Activated CD8-positive, alpha-beta memory T cell treated with anti-CD3 and anti-CD28 coated beads, Interleukin-2, amount 50 U/mL, for 1 hour (primary cell): ENCODE measurements around the gene PCDHGA5.
A peak's percentile ranks its signal among the peaks of the same experiment; 100 is the strongest.
"Not testable (repeated sequence)": the region's sequence is repeated elsewhere in the genome, so short reads cannot be mapped to it uniquely, and the experiment has no call there.

Experiments
- DNase-seq: peaks from one replicate; pipeline ENCODE4 v3.0.0-alpha.2; 2020; ENCODE audit errors: extremely low read depth

PCDHGA5 gene

DNA sequence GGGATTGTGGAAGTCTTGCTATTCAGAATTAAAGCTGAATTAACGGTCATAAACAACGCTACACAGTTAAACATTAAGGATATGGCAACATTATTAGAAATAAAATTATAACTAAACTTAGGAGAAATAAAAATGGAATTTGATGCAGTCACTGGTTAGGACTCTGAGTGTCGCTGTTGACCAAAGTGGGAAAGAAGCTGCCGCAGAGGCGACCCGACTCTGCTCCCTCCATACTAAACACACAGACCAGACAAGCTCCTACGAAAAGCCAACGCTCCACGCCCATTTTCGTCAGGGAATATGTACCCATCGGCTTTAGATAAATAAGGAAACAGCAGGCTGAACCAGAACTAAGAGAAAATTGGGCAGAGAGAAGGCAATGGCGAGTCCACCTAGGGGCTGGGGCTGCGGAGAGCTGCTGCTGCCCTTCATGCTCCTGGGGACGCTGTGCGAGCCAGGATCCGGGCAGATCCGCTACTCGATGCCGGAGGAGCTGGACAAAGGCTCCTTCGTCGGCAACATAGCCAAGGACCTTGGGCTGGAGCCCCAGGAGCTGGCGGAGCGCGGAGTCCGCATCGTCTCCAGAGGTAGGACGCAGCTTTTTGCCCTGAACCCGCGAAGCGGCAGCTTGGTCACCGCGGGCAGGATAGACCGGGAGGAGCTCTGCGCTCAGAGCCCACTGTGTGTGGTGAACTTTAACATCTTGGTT is at the start of gene PCDHGA5:
Gene PCDHGA5, plus strand, starts transcription at position 211 of the 709 bp plus-strand sequence. Its CDS starts 169 bp downstream, at position 380.
- DNase-seq = no peak

DNA sequence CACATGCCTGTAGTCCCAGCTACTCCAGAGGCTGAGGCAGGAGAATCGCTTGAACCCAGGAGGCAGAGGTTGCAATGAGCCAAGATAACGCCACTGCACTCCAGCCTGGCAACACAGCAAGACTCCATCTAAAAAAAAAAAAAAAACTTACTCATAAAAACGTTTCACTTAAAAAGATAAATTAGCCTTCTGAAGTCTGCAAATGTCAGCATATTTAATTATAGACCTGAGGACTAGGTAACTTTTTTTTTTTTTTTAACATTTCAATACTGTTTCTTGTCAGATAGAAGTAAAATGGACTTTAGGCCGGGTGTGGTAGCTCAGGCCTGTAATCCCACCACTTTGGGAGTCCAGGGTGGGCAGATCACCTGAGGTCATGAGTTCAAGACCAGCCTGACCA is 47.0 kb upstream of the PCDHGA5 start:
- not testable (repeated sequence) for DNase-seq

DNA sequence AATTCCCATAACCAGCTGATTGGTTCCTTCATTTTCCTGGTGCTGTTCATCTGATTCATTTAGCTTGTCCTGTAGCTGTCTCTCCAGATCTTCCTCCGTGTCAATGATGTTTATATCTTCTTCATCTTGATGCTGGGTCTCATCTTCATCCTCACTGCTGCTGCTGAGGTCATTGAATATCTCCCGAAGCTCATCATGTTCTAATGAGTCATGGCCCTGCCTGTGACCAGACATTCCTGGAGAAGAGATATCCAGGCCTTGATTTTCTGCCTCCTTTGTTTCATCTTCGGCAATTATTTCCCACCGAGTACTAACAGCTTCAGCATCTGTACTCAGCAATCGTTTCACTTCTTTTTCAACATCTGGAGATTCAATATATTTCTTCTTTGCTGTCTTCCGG is 44.8 kb upstream of the PCDHGA5 start:
- no peak for DNase-seq

DNA sequence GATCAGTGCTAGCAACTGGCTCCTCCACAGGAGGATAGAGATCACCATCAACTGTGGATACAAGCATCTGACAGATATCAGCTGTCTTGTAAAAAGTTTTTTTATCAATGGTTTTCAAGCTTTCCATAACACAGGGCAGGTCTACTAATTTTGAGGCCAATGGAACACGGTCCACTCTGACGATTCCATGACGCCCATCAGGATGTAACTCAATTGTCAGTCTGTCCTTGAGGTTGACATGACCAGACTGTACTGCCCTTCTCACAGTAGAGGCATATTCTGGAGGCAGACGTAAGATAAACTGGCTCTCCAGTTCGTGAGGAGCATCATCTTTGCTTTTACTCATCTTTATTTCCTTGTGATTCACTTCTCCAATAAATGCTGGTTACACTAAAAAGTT is 44.3 kb upstream of the PCDHGA5 start:
- DNase-seq = no peak

DNA sequence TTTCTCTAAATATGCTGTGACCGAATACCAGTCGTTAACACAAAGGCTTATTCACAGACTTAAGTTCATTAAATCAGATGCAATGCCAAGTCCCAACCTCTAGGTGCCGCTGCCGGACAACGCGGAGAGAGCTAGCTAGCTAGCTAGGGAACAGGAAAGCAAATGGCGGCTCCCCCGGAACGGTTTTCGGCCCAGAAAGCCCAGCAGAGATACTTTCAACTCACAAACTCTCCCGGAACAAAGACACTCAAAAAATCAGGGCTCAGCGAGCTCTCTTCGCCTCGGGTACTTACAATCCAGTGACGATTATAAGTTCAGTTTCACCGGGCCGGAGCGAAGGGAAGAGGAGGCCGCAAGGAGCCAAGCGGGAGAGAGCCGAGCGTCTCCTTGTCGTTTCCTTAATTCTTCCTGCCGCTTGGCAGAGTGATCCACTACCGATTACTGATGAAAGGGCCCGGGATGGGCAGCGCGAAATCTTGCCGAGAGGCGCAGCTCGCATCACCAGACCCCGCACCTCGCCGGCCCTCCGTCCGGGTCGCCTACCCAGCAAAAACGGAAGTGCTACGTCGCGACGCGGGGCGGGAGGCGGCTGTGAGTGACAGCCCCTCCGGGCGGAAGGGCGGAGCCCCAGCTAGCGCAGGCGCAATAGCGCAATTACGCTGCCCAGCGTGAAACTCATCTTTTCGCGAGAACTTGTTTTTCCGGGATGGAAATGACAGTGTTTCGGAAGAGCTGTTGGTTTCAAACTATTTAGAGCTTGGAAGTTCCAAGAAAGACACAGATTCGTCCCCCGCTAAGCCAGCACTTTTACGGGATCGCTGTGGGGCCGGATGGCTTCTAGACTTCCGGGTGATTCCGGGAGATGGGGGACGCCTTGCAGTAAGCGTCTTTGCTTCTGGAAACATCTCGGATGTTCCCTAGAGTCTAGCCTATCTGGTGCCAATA is 43.5 kb upstream of the PCDHGA5 start, which contains the start of gene TAF7:
Gene TAF7, minus strand, starts transcription at position 560 of the 945 bp plus-strand sequence. CDS start 740 bp downstream, outside the sequence.
- peak; percentile 68 for DNase-seq

DNA sequence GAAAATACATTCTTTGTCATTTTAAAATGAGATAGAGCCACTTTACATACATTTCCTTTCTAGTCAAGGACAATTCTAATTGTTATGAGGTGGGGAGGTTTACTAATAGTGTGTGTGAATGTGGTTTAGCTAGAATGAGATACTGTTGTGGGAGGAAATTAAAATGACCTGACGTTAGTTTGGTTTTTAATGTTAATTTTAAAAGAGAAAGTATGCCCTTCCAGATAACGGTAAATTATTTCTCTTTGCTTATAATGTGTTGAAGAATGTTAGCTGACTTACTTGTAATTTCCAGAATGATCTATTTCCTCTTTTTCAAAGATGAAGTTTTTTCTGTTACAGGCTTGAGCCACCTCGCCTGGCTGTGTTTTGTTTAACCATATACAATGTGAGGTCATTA is 41.7 kb upstream of the PCDHGA5 start:
- DNase-seq = no peak

DNA sequence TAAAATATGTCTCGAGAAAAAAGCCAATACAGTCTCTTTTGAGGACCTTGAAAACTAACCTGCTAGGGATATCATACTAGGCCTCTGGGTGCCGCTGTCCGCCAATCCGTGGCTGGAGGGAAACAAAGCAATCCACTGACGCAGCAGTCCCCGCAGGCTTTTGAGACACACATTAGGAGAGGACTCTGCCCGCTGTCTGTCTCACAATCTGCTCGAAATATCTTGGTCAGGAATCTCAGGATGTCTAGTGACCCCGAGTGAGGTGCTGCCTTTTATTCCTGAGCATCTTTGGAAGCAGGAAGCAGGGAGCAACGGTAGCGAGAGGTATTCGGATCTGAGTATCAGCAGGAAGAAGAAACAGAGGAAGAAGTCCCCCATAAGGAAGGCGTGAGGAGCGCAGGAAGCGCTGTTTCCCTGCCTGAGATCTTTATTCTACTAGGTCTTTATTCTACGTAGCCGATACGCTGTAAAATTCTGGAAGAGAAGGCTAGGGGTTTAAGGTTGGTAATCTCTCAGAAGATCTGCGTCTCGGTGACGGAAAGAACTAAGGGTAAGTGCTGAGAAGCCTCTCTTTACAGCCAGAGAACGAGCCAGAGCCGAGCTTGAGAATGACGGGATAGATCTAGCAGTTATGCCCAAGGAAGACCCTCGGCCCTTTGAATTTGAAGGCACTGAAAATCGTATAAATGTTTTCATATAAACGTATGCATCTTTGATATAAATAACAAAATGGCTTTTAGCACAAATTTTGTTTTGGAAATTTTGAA is 37.7 kb upstream of the PCDHGA5 start:
- no peak for DNase-seq

DNA sequence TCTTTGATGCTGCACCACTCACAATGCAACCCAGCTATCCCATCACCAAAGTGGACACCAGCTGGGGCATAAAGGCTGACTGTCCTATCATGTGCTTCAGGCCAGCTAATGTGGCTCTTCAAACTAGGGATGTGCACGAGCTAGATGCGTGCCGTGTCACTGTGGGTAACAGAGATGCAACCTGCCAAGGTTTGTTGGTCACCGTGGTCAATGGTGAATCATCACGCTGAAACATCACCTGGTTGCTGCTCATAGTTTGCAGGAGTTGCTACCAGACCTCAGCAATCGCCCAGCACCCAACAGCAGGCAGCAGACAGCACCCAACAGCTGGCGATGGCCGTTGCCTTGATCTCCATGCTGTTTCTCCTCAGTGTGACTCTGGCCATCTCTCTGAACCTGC is 35.7 kb upstream of the PCDHGA5 start:
- DNase-seq = no peak

DNA sequence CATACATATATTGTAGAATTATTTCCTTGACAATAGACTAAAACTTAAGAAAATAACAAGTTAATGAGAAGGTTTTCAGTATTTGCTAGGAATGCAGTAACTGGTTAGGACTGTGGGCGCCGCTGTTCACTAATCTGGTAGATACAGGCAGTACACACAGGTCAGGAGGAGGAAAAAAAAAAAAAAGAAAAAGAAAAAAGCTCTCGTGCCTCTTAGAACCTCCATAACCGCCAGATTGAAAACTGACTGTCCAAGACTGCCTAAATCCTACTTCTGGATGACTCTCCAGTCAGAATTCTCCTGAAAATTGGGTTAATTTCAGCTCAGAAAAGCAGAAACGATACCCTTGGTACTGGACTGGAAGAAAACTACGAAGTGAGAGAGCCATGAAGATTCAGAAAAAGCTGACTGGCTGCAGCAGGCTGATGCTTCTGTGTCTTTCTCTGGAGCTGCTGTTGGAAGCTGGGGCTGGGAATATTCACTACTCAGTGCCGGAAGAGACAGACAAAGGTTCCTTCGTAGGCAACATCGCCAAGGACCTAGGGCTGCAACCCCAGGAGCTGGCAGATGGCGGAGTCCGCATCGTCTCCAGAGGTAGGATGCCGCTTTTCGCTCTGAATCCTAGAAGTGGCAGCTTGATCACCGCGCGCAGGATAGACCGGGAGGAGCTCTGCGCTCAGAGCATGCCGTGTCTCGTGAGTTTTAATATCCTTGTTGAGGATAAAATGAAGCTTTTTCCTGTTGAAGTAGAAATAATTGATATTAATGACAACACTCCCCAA is 33.5 kb upstream of the PCDHGA5 start, which contains the start of gene PCDHGA1:
Gene PCDHGA1, plus strand, starts transcription at position 216 of the 782 bp plus-strand sequence.
- DNase-seq = no peak

DNA sequence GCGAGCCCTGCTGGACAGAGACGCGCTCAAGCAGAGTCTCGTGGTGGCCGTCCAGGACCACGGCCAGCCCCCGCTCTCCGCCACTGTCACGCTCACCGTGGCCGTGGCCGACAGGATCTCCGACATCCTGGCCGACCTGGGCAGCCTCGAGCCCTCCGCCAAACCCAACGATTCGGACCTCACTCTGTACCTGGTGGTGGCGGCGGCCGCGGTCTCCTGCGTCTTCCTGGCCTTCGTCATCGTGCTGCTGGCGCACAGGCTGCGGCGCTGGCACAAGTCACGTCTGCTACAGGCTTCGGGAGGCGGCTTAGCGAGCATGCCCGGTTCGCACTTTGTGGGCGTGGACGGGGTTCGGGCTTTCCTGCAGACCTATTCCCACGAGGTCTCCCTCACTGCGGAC is 31.4 kb upstream of the PCDHGA5 start:
- not testable (repeated sequence) for DNase-seq

DNA sequence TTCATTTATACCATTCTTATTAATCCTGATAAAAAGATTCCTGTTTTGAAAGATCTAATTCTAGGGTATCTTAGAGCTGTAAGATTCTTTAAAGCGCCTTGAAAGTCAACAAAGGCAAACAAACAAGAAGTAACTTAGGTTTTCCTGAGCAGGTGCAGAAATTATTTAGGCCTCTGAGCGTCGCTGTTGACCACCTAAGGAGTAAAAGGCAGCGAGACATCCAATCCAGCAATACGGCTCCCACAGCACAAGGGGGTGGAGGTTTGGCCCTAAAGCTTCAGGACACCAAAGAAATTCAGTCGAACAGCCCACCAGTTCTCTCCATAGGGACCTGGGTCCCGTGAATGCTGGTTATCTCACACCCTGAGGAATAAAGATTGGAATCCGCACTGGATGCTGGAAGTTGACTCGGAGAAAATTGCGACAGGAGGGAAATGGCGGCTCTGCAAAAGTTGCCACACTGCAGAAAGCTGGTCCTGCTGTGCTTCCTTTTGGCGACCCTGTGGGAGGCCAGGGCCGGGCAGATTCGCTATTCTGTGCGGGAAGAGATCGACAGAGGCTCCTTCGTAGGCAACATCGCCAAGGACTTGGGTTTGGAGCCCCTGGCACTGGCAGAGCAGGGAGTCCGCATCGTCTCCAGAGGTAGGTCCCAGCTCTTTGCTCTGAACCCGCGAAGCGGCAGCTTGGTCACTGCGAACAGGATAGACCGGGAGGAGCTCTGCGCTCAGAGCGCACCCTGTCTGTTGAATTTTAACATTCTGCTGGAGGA is 25.2 kb upstream of the PCDHGA5 start, which contains the start of gene PCDHGA2:
Gene PCDHGA2, plus strand, starts transcription at position 223 of the 769 bp plus-strand sequence.
- DNase-seq = no peak

DNA sequence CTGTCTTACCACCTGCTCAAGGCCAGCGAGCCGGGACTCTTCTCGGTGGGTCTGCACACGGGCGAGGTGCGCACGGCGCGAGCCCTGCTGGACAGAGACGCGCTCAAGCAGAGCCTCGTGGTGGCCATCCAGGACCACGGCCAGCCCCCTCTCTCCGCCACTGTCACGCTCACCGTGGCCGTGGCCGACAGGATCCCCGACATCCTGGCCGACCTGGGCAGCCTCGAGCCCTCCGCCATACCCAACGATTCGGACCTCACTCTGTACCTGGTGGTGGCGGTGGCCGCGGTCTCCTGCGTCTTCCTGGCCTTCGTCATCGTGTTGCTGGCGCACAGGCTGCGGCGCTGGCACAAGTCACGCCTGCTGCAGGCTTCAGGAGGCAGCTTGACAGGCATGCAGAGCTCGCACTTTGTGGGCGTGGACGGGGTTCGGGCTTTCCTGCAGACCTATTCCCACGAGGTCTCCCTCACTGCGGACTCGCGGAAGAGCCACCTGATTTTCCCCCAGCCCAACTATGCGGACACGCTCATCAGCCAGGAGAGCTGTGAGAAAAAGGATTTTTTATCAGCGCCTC is 23.1 kb upstream of the PCDHGA5 start:
- not testable (repeated sequence) for DNase-seq

DNA sequence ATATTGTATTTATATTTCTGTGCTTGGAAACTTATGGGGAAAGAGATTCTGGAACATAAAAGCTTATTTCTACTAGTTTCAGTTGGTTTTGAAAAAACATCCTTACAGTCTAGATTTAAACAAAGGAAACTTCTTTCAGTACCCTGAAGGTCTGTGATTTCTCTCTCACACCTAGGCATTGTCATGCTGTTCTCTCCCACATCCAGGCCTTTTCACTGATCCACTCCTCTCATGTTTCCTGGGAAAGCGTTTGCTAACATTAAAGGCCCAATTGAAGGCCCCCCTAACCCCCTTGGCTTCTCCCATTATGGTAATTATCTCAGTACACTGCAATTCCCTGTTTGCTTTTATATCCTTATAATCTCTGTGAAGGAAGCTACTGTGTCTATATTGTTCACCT is 21.2 kb upstream of the PCDHGA5 start:
- no peak for DNase-seq

DNA sequence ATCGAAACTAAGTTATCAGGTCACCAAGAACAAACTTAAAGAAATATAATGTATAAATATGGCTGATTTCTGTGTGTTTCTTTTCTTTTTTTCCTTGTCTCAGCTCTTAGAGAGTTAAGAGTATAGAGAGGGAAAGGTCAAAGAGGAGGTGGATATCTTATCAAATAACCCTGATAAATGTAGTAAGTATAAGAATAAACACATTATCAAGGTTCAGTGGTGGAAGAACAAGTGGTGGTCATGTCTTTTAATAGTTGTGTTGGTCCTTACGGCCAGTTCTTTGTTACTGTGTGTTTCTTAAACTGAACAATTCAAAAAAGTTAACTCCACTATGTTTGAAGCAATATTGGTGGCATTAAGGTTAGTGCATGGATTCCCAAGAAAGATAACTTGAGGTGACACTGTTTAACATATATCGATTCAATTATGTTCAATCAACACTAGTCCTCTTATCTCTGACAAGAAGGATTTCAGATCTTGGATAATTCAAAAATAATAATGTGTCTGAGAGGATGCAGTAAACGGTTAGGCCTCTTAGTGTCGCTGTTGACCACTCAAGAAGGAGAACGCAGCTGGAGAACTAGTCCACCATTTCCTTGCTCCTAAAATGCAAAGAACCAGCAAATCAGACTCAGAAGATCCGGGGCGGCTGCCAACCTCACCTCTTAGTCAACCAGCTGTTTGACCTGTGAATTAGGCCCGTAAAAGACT is 20.6 kb upstream of the PCDHGA5 start, which contains the start of gene PCDHGA3:
Gene PCDHGA3, plus strand, starts transcription at position 588 of the 711 bp plus-strand sequence. CDS start 205 bp downstream, outside the sequence.
- DNase-seq = no peak

DNA sequence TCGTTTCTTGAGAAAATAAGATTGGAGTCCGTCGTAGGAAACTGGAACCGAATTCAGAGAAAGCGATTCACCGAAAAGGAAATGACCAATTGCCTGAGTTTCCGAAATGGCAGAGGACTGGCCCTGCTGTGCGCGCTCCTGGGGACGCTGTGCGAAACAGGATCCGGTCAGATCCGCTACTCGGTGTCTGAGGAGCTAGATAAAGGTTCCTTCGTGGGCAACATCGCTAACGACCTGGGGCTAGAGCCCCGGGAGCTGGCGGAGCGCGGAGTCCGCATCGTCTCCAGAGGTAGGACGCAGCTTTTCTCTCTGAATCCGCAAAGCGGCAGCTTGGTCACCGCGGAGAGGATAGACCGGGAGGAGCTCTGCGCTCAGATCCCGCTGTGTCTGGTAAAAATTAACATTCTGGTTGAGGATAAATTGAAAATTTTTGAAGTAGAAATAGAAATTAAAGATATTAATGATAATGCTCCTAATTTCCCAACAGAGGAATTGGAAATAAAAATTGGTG is 20.0 kb upstream of the PCDHGA5 start:
- no peak for DNase-seq

DNA sequence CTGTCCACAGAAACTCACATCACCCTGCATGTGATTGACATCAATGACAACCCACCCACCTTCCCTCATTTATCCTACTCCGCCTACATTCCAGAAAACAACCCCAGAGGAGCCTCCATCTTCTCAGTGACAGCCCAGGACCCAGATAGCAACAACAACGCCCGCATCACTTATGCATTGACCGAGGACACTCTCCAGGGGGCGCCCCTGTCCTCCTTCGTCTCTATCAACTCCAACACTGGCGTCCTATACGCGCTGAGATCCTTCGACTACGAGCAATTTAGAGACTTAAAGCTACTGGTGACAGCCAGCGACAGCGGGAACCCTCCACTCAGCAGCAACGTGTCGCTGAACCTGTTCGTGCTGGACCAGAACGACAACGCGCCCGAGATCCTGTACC is 18.6 kb upstream of the PCDHGA5 start:
- no peak for DNase-seq

DNA sequence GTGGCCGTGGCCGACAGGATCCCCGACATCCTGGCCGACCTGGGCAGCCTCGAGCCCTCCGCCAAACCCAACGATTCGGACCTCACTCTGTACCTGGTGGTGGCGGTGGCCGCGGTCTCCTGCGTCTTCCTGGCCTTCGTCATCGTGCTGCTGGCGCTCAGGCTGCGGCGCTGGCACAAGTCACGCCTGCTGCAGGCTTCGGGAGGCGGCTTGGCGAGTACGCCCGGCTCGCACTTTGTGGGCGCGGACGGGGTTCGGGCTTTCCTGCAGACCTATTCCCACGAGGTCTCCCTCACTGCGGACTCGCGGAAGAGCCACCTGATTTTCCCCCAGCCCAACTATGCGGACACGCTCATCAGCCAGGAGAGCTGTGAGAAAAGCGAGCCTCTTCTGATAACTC is 17.9 kb upstream of the PCDHGA5 start:
- not testable (repeated sequence) for DNase-seq

DNA sequence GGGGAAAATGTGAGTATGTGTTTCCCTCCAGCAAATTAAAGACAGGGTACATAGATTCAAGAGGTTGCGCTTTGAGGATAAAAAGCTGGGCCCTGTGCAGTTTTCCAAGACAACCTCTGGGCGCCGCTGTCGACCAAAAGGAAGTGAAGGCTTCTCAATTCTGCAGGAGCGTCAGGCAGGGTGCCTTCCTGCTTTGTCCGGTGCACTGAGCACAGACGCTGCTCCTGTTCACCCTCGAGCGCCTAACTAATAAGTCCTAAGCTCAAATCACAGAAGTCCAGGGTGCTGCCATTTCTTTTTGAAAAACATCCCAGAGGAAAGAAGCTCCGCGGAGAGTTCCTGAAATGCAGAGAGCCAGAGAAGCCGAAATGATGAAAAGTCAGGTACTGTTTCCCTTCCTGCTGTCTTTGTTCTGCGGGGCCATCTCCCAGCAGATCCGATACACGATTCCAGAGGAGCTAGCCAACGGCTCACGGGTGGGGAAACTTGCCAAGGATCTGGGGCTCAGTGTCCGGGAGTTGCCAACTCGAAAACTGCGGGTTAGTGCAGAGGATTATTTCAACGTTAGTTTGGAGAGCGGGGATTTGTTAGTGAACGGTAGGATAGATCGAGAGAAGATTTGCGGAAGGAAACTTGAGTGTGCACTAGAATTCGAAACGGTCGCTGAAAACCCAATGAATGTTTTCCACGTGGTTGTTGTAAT is 13.9 kb upstream of the PCDHGA5 start, which contains the start of gene PCDHGB1:
Gene PCDHGB1, plus strand, starts transcription at position 183 of the 703 bp plus-strand sequence. Its CDS starts 162 bp downstream, at position 345.
- no peak for DNase-seq
